GM21786 (cell line): ENCODE data around the gene TTC14.

Experiments
- ATAC-seq: cut with Tn5 transposase; IDR thresholded peaks from one replicate; pipeline ENCODE4 v1.9.1; 2021; ENCODE audit not compliant: unreplicated experiment

The TTC14 gene

DNA sequence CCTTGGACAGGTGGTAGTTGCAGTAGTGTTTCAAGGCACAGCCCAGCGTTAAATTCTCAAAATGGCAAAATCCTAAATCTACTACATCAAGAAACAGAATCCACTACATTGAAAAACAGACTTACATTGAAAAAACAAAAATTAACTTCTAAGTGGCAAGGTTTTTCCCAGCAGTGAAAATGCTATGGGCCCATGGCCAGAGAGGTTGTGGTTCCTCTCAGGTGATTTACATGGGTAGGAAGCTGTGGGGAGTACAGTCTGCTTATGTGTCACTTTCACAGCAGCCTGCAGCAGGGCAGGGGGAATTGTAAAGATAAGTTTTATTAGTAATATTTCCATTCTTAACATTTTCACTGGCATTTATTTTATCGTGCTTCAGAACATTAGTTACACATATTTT lies 24.9 kb downstream of the TTC14 start:
- peak; percentile 92 for ATAC-seq

DNA sequence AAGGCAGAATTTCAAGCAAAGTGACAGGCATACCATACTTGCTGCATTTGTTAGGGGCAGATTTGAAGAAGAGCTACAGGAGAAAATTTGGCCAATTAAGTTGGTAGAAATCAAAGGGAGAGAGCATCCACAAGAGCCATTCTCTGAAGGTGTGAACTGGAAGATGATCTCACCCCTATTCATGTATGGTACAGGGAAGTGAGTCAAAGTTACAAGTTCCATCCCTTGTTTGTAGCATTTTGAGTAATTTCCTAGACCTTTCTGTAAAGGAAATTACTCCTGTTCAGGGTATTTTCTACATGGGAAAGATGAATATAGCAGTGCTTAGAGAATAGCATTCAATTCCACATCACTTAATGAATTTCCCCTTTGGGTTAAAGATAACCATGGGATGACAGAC lies 28.4 kb downstream of the TTC14 start:
- no peak for ATAC-seq

- ATAC-seq: no peak
These were observed 29.4 kb downstream of the TTC14 start for GRCh38 chr3:180631317-180631716.

DNA sequence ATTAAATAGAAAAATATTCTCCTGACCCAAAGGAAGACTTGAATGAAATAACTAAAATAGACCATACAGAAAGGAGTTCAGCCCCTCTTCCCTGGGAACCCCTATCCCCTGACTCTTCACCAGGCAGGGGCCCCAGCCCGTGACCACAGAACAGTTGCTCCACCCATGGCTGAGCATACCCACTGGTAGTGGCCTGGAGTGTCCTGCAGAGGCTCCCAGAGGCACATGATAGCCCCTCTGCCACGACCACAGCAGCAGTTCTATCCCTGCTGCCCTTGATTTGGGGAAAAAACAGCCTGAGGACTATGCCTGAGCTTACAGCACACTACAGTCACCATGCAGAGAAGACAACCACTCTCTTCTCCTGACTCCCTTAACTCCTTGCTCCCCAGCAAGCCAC lies 31.8 kb downstream of the TTC14 start:
- ATAC-seq: no peak

GRCh38 chr3:180640987-180641386 lies 39.0 kb downstream of the TTC14 start:
- ATAC-seq: no peak

DNA sequence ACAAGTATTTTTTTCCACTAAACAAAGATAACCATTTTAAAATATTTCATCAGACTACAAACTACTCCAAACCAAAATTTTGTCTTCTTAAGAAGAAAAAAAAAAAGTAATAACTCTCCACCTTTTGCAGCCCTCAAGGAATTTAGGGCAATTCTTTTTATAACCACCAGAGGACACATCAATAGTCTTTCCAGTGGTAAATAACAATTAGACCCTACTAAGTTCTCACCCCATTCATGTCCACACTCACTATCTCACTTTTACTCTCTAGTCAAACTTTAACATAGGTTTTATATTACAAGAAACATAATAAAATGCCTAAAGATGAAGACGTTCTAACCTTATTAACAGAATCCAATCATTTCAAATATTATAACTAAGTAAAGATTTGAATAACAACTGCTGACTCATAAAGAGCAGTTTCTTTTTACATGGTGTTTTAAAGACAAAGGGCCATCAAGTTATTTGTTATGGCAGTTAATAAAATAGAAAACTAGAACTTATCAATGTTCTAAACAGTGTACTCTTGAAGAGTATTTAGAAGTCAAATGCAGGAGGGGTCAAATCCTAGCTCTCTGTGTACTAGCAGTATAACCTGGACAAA lies 44.3 kb downstream of the TTC14 start:
- peak; percentile 55 for ATAC-seq

GRCh38 chr3:180656406-180656805 lies 54.4 kb downstream of the TTC14 start:
- no peak for ATAC-seq

DNA sequence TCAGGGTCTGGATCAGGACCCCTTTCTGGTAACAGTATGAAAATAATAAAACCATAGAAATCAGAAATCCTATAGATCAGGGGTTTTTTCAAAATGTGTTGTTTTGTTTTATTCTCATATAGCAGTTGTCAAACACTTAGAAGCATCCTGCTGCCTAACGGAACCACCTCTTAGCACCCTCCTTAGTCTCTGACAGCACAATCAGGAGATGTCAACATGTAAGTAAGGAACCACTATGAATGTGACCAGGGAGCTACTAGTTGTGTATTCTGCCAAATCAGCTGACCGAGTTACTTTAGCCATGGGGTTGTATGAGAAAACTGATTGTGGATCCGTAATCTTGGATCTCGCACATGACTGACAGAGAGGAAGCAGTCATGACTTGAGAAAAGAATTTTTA lies 55.1 kb downstream of the TTC14 start:
- ATAC-seq: no peak
